Activated CD4-positive, CD25-positive, alpha-beta regulatory T cell treated with anti-CD3 and anti-CD28 coated beads, Interleukin-2, amount 50 U/mL, for 72 hours (primary cell): ENCODE results near the gene COL12A1.

Experiments
- DNase-seq: peaks from one replicate; pipeline ENCODE4 v3.0.0; 2021

The COL12A1 gene

GRCh38 chr6:75176076-75176582, 29.7 kb downstream of the COL12A1 start:
- no peak for DNase-seq

GRCh38 chr6:75171986-75172385, 33.9 kb downstream of the COL12A1 start:
- DNase-seq, result no peak

- DNase-seq, result no peak
Observed at GRCh38 chr6:75171567-75171966, 34.3 kb downstream of the COL12A1 start.

- no peak for DNase-seq
Observed at GRCh38 chr6:75170691-75171560, 34.9 kb downstream of the COL12A1 start.

- DNase-seq, result no peak
Observed at GRCh38 chr6:75169689-75170586, 35.9 kb downstream of the COL12A1 start.

GRCh38 chr6:75167851-75168250, 38.0 kb downstream of the COL12A1 start:
- DNase-seq, result no peak

- DNase-seq, result no peak
Observed at GRCh38 chr6:75167325-75167724, 38.5 kb downstream of the COL12A1 start.

GRCh38 chr6:75166773-75167172, 39.1 kb downstream of the COL12A1 start:
- no peak for DNase-seq

GRCh38 chr6:75166236-75166635, 39.6 kb downstream of the COL12A1 start:
- DNase-seq, result no peak

- DNase-seq, result no peak
Observed at GRCh38 chr6:75158176-75158575, 47.7 kb downstream of the COL12A1 start.

GRCh38 chr6:75157336-75157735, 48.5 kb downstream of the COL12A1 start:
- DNase-seq, result no peak

GRCh38 chr6:75156186-75156878, 49.5 kb downstream of the COL12A1 start:
- DNase-seq, result no peak

- DNase-seq, result no peak
Observed at GRCh38 chr6:75155631-75156030, 50.2 kb downstream of the COL12A1 start.

GRCh38 chr6:75154973-75155372, 50.9 kb downstream of the COL12A1 start:
- no peak for DNase-seq

GRCh38 chr6:75150685-75151412, 55.0 kb downstream of the COL12A1 start:
- no peak for DNase-seq

GRCh38 chr6:75149696-75150095, 56.2 kb downstream of the COL12A1 start:
- DNase-seq, result no peak

- DNase-seq, result no peak
Observed at GRCh38 chr6:75149240-75149639, 56.6 kb downstream of the COL12A1 start.

- DNase-seq, result no peak
Observed at GRCh38 chr6:75147512-75147911, 58.3 kb downstream of the COL12A1 start.

- DNase-seq, result no peak
Observed at GRCh38 chr6:75145976-75146375, 59.9 kb downstream of the COL12A1 start.

- no peak for DNase-seq
Observed at GRCh38 chr6:75145211-75145610, 60.6 kb downstream of the COL12A1 start.

- DNase-seq, result no peak
Observed at GRCh38 chr6:75144386-75144785, 61.5 kb downstream of the COL12A1 start.

GRCh38 chr6:75143191-75143590, 62.7 kb downstream of the COL12A1 start:
- no peak for DNase-seq
